ENCODE results near the gene PRDM12. TPM values are rescaled to one million over a fixed set of nuclear protein-coding genes. Genes with fewer than 3 reads are reported as not detected.

PRDM12 gene
- total RNA-seq (not detected), polyA plus RNA-seq (under 1 TPM in 1 of 2 donors, not detected in 1; 0.01 TPM)
- long read RNA-seq, donor 1: 0 reads
- long read RNA-seq, donor 2, partial matches to known transcripts: 0 of 1 reads
- long read RNA-seq, donor 2, other reads (novel, unspliced or antisense): 1 of 1 reads
- long read RNA-seq, donor 3: 0 reads

GRCh38 chr9:130664251-130665028 is at the start of gene PRDM12:
Gene PRDM12, plus strand, starts transcription at chr9:130664594. Its CDS starts 60 bp downstream, at chr9:130664654.
- intact Hi-C loops (cut with DNase I): no loop called here
- ATAC-seq: no peak
- no peak for TF ChIP-seq CTCF (IDR thresholded peaks at IDR 0.05)
- peaks cover 63 to 95% (median 92%) of the 10 kb centered on the region in 7 donors for H3K27me3 ChIP-seq
- H3K36me3 ChIP-seq: no peaks in the 10 kb centered on the region
- H3K27ac ChIP-seq: no peak within 1 kb of the TSS
- peak within 1 kb of the TSS in 6 of 10 donors; percentile 4 to 24 (median 18) for H3K4me3 ChIP-seq
- H3K4me1 ChIP-seq: peaks cover 24 to 74% (median 66%) of the 10 kb centered on the region in 9 donors
- DNase-seq: no peak
- WGBS, 2 donors: 2 to 4% methylated on average over 53 to 76 of the region's 76 CpGs
- H3K9me3 ChIP-seq: no peaks in the 10 kb centered on the region

- TF ChIP-seq CTCF (IDR thresholded peaks at IDR 0.05): no peak
- peaks cover 0 to 100% (median 85%) of the 10 kb centered on the region in 9 donors for H3K36me3 ChIP-seq
- intact Hi-C loops (cut with DNase I): no loop called here
- DNase-seq: no peak
- H3K4me1 ChIP-seq: peaks cover 0 to 8% (median 4%) of the 10 kb centered on the region in 9 donors
- no peak overlapping the region for H3K27ac ChIP-seq
- H3K4me3 ChIP-seq: no peak overlapping the region
- H3K27me3 ChIP-seq: no peaks in the 10 kb centered on the region
- no peaks in the 10 kb centered on the region for H3K9me3 ChIP-seq
- peak in 4 of 8 donors; percentile 34 to 63 (median 48) for ATAC-seq
- 70 to 76% methylated on average over 10 of the region's 10 CpGs for WGBS, 2 donors
Observed at GRCh38 chr9:130616451-130616850, 47.9 kb upstream of the PRDM12 start.

- WGBS, 2 donors: 91% methylated on average over 10 of the region's 10 CpGs
- intact Hi-C loops (cut with DNase I): no loop called here
- Histone ChIP-seq H3K27me3 (no peaks in the 10 kb centered on the region), H3K4me1 (peaks cover 0 to 27% (median 13%) of the 10 kb centered on the region in 9 donors), H3K4me3 (no peak overlapping the region), H3K27ac (no peak overlapping the region), H3K9me3 (no peaks in the 10 kb centered on the region), H3K36me3 (peaks cover 0 to 100% (median 67%) of the 10 kb centered on the region in 9 donors)
- no peak for DNase-seq
- no peak for ATAC-seq
- no peak for TF ChIP-seq CTCF (IDR thresholded peaks at IDR 0.05)
Observed at GRCh38 chr9:130623466-130623865, 40.9 kb upstream of the PRDM12 start.

GRCh38 chr9:130624154-130624553 is 40.2 kb upstream of the PRDM12 start:
- no peaks in the 10 kb centered on the region for H3K27me3 ChIP-seq
- 93 to 95% methylated on average over 4 of the region's 4 CpGs for WGBS, 2 donors

More at GRCh38 chr9:130624154-130624553, 40.2 kb upstream of the PRDM12 start:
- intact Hi-C loops (cut with DNase I): no loop called here
- H3K4me1 ChIP-seq: peaks cover 0 to 31% (median 17%) of the 10 kb centered on the region in 9 donors
- ATAC-seq (no peak), DNase-seq (no peak)
- peaks cover 0 to 100% (median 62%) of the 10 kb centered on the region in 9 donors for H3K36me3 ChIP-seq
- no peak overlapping the region for H3K4me3 ChIP-seq
- H3K27ac ChIP-seq: no peak overlapping the region
- H3K9me3 ChIP-seq: no peaks in the 10 kb centered on the region
- no peak for TF ChIP-seq CTCF (IDR thresholded peaks at IDR 0.05)

Data from heart right ventricle (tissue), 16 donors.